ENCODE data around the gene RASSF8.

- TF ChIP-seq EZH2phosphoT487 (IDR thresholded peaks at IDR 0.05; ENCODE audit: low read length) (no peak), CTCF (IDR thresholded peaks at IDR 0.05; ENCODE audit: low read length) (no peak), EZH2 (optimal IDR thresholded peaks at IDR 0.05; ENCODE audit: low read depth, low read length) (no peak)
These were observed 23.1 kb downstream of the RASSF8 start for GRCh38 chr12:25981597-25981996.

Data from MM.1S (cell line).